Tibial artery (tissue), 4 donors: ENCODE data around the gene PRSS21.

Experiments
- DNase-seq, 2 donors: peaks; one replicate each; pipeline ENCODE4 v3.0.0-alpha.2; 2019
- H3K27ac ChIP-seq, 2 donors: fragments of 200-600 bp; sonication (generic) in 1 of 2; 1 replicate in 1 of 2; 2 replicates in 1 of 2; pipeline ENCODE4 v1.5.1; 2018 to 2019; ENCODE audit warnings: mild to moderate bottlenecking in 1 of 2
- H3K27me3 ChIP-seq, 2 donors: fragments of 200-600 bp; sonication (generic) in 1 of 2; one replicate each; pipeline versions ENCODE4 v1.5.1 to v1.6.0; 2016 to 2019
- H3K36me3 ChIP-seq, 3 donors: fragments of 200-600 bp; sonication (generic) in 2 of 3; one replicate each; pipeline ENCODE4 v1.5.1; 2016 to 2019; ENCODE audit warnings: mild to moderate bottlenecking in 2 of 3
- H3K4me1 ChIP-seq, 4 donors: fragments of 200-600 bp; sonication (generic) in 2 of 4; 1 replicate in 3 of 4; 2 replicates in 1 of 4; pipeline ENCODE4 v1.5.1; 2016 to 2019
- H3K4me3 ChIP-seq, 2 donors: fragments of 200-600 bp; sonication (generic) in 1 of 2; 1 replicate in 1 of 2; 2 replicates in 1 of 2; pipeline ENCODE4 v1.5.1; 2018 to 2019; ENCODE audit warnings: mild to moderate bottlenecking in 2 of 2
- H3K9me3 ChIP-seq, 3 donors: fragments of 200-600 bp; sonication (generic) in 1 of 3; one replicate each; pipeline ENCODE4 v1.5.1; 2016 to 2019
- CTCF ChIP-seq, 2 experiments: fragments of 200-600 bp in 1 of 2; fragments of 450-650 bp in 1 of 2; IDR thresholded peaks; one replicate each; pipeline ENCODE4 v1.5.1; 2017 to 2019; ENCODE audit warnings: antibody characterized with exemption in 2 of 2, mild to moderate bottlenecking in 1 of 2, moderate library complexity in 1 of 2
- intact Hi-C: fragments of 100-400 bp; cut with DNase I; formaldehyde crosslinking; loops from one replicate; pipeline ENCODE4 v1.15.0; 2023; ENCODE audit warnings: low total_unique reads

The PRSS21 gene

GRCh38 chr16:2777903-2778629 lies 39.0 kb upstream of the PRSS21 start:
- DNase-seq = peak; percentile 15 to 60
- Histone ChIP-seq H3K27me3 (peaks cover 0 to 7% of the 10 kb centered on the region in 2 donors), H3K36me3 (peaks cover 6 to 24% (median 12%) of the 10 kb centered on the region in 3 donors), H3K4me1 (peaks cover 0 to 35% (median 27%) of the 10 kb centered on the region in 4 donors), H3K27ac (peak overlapping the region; percentile 98 to 99), H3K4me3 (peak overlapping the region; percentile 77 to 83), H3K9me3 (no peaks in the 10 kb centered on the region)
- intact Hi-C loops = loop anchor here (2.0 kb wide), 1 partner anchor 25 kb away; the partner anchor contains the start of gene SRRM2
- TF ChIP-seq CTCF (IDR thresholded peaks at IDR 0.05) = no peak

DNA sequence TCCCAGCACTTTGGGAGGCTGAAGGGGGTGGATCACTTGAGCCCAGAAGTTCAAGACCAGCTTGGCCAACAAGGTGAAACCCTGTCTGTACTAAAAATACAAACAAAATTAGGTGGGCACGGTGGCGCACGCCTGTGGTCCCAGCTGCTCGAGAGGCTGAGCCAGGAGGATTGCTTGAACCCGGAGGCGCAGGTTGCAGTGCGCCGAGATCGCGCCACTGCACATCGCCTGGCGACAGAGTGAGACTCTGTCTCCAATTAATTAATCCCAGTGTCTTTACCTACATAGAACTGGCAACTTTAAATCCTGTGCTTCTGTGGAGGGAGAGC lies 38.4 kb upstream of the PRSS21 start:
- no peak for DNase-seq
- peaks cover 0 to 8% of the 10 kb centered on the region in 2 donors for H3K27me3 ChIP-seq
- H3K27ac ChIP-seq = peak overlapping the region; percentile 98 to 99
- H3K9me3 ChIP-seq = no peaks in the 10 kb centered on the region
- TF ChIP-seq CTCF (IDR thresholded peaks at IDR 0.05) = no peak
- peak overlapping the region; percentile 77 to 83 for H3K4me3 ChIP-seq
- intact Hi-C loops = no loop called here
- peaks cover 6 to 19% (median 7%) of the 10 kb centered on the region in 3 donors for H3K36me3 ChIP-seq
- peaks cover 0 to 35% (median 27%) of the 10 kb centered on the region in 4 donors for H3K4me1 ChIP-seq

GRCh38 chr16:2779151-2779920 lies 37.7 kb upstream of the PRSS21 start:
- intact Hi-C loops = no loop called here
- Histone ChIP-seq H3K27ac (no peak overlapping the region), H3K27me3 (peaks cover 0 to 13% of the 10 kb centered on the region in 2 donors), H3K9me3 (no peaks in the 10 kb centered on the region), H3K36me3 (peaks cover 0 to 11% (median 6%) of the 10 kb centered on the region in 3 donors), H3K4me3 (no peak overlapping the region), H3K4me1 (peaks cover 0 to 32% (median 27%) of the 10 kb centered on the region in 4 donors)
- peak; percentile 18 to 62 for DNase-seq
- TF ChIP-seq CTCF (IDR thresholded peaks at IDR 0.05) = no peak

DNA sequence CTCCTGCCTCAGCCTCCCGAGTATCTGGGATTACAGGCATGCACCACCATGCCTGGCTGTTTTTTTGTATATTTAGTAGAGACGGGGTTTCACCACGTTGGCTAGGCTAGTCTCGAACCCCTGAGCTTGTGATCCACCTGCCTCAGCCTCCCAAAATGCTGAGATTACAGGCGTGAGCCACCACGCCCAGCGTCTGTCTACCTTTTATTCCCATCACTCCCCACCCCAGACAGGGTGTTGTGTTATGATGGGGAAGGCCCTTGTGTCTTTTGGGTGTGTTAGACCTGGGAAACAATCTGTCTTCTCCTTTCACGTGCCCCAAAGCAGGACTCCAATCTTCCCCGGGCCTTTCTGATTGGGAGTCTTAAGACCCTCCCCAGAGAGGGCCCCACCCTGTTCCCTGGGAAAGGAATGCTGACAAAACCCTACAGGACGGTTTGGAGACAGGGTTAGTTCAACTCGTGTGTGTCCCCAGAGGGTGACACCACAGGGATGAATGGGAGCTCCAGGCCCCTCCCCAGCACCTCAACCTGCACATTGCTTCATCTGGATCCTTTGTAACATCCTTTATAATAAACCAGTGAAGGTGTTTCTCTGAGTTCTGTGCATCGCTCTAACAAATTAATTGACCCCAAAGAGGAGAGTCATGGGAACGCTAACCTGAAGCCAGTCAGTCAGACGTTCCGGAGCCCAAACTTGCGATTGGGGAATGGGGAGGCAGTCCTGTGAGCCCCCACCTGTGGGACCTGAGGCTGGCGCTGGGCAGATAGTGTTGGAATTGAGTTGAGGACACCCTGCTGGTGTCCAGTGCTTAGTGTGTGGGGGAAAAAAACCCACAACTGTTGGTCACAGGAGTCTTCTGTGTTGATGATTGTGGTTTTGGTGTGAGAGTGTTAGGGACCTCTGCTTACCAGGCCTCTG lies 36.8 kb upstream of the PRSS21 start:
- intact Hi-C loops = no loop called here
- H3K36me3 ChIP-seq = peaks cover 0 to 2% (median 1%) of the 10 kb centered on the region in 3 donors
- TF ChIP-seq CTCF (IDR thresholded peaks at IDR 0.05) = no peak
- H3K27me3 ChIP-seq = peaks cover 0 to 22% of the 10 kb centered on the region in 2 donors
- peak in 1 of 2 donors; percentile 31 for DNase-seq
- no peaks in the 10 kb centered on the region for H3K9me3 ChIP-seq
- peaks cover 0 to 28% (median 24%) of the 10 kb centered on the region in 4 donors for H3K4me1 ChIP-seq
- no peak overlapping the region for H3K27ac ChIP-seq
- no peak overlapping the region for H3K4me3 ChIP-seq
